SIG-M5 (cell line): ENCODE results near the gene CMYA5.

Experiments
- DNase-seq: peaks from one replicate; lab custom pipeline; 2025; lab: John Stamatoyannopoulos, UW

CMYA5 gene

GRCh38 chr5:79834754-79835714 lies 145.4 kb downstream of the CMYA5 start:
- DNase-seq = no peak

- no peak for DNase-seq
Measured at GRCh38 chr5:79837761-79838551, 148.3 kb downstream of the CMYA5 start.

- DNase-seq = no peak
Measured at GRCh38 chr5:79840084-79840990, 150.7 kb downstream of the CMYA5 start.

GRCh38 chr5:79841172-79841571 lies 151.5 kb downstream of the CMYA5 start:
- no peak for DNase-seq

GRCh38 chr5:79842006-79842881 lies 152.6 kb downstream of the CMYA5 start:
- DNase-seq = no peak

GRCh38 chr5:79842991-79843390 lies 153.4 kb downstream of the CMYA5 start:
- DNase-seq = no peak

- DNase-seq = no peak
Measured at GRCh38 chr5:79843450-79844388, 154.1 kb downstream of the CMYA5 start.

GRCh38 chr5:79844571-79844970 lies 154.9 kb downstream of the CMYA5 start:
- DNase-seq = no peak

GRCh38 chr5:79845448-79846197 lies 156.0 kb downstream of the CMYA5 start:
- no peak for DNase-seq

GRCh38 chr5:79846198-79846521 lies 156.5 kb downstream of the CMYA5 start:
- no peak for DNase-seq

- no peak for DNase-seq
Measured at GRCh38 chr5:79847561-79847960, 157.9 kb downstream of the CMYA5 start.

- no peak for DNase-seq
Measured at GRCh38 chr5:79849061-79849460, 159.4 kb downstream of the CMYA5 start.
